DND-41 (cell line): ENCODE measurements around the gene LRRC39.

Experiments
- CTCF ChIP-seq: IDR thresholded peaks from 2 replicates; pipeline ENCODE4 v1.5.1; 2012; ENCODE audit warnings: borderline replicate concordance, low read length, moderate library complexity, mild to moderate bottlenecking; ENCODE audit not compliant: poor library complexity, severe bottlenecking; ENCODE audit errors: extremely low read depth
- EZH2 ChIP-seq: IDR thresholded peaks from 3 replicates; pipeline ENCODE4 v1.6.1; 2012; ENCODE audit warnings: borderline replicate concordance, low read depth, mild to moderate bottlenecking, moderate library complexity, low read length, inconsistent platforms; ENCODE audit not compliant: severe bottlenecking

DNA sequence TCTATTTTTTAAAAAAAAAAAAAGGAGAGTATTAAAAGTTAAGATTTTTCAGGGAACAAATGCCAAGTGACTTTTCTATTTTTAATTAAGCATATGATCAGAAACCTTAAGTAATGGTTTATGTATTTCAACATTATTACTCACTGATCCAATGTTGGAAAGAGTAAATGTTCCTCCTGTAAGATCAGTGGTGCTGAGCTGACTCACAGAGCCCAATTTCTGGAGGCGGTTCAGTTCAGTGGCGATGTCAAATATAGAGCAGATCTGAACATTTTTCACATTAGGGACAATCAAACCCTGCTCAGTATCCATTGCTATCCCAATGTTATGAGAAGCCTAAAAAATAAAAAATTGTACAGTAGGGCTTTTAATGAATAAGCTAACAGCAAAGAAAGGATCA, 28.2 kb upstream of the LRRC39 start:
- TF ChIP-seq CTCF = no peak
- no peak for TF ChIP-seq EZH2
